Measurements from ENCODE around the gene CTSW. TPM values are rescaled to one million over a fixed set of nuclear protein-coding genes. Genes with fewer than 3 reads are reported as not detected.

Gene CTSW
- total RNA-seq, 1 experiment from 2014 or later: not detected

- ChIA-PET POLR2A (interaction anchor here (0.8 to 2.2 kb wide), 3 partner anchors 9 to 21 kb away, joined by 4 to 9 read pairs (median 5); no protein-coding TSS in a partner anchor), CTCF (interaction anchor here (1.1 to 4.3 kb wide), 4 partner anchors 10 to 116 kb away, joined by 4 to 39 read pairs (median 24); partner anchors contain the start of genes FIBP and MUS81)
- Mint-ChIP-seq H3K27ac (ENCODE audit: unreplicated experiment) (peak overlapping the region; percentile 9), H3K4me1 (ENCODE audit: low read depth, unreplicated experiment) (peaks cover 6% of the 10 kb centered on the region), H3K9me3 (ENCODE audit: unreplicated experiment) (no peaks in the 10 kb centered on the region), H3K27me3 (ENCODE audit: insufficient read depth, unreplicated experiment) (no peaks in the 10 kb centered on the region), H3K36me3 (ENCODE audit: insufficient read depth, unreplicated experiment) (peaks cover 40% of the 10 kb centered on the region), H3K4me3 (ENCODE audit: unreplicated experiment) (no peak overlapping the region)
- H3K36me3 ChIP-seq (ENCODE audit: control insufficient read depth, insufficient read depth, low read length): no peaks in the 10 kb centered on the region
- H3K27me3 ChIP-seq (replicated peaks; ENCODE audit: control insufficient read depth, insufficient read depth, low read length): no peaks in the 10 kb centered on the region
- DNase-seq: no peak
- BruUV-seq (replicated peaks): no TSS peak
- intact Hi-C loops (cut with micrococcal nuclease; ENCODE audit: unreplicated experiment): no loop called here
- 0 out of 2 replicates have a peak, but pooled peaks cover 3% of the 10 kb centered on the region for H3K4me1 ChIP-seq
- H3K9me3 ChIP-seq: no peaks in the 10 kb centered on the region
- TF ChIP-seq CTCF (IDR thresholded peaks at IDR 0.05; ENCODE audit: insufficient read depth in 1 of 2, low read depth in 1 of 2, low read length in 1 of 2, severe bottlenecking in 1 of 2, unreplicated experiment in 1 of 2): no peak
- H3K4me3 ChIP-seq (ENCODE audit: low read depth, low read length): no peak overlapping the region
Measured at GRCh38 chr11:65869643-65870306, 9.9 kb upstream of the CTSW start.

DNA sequence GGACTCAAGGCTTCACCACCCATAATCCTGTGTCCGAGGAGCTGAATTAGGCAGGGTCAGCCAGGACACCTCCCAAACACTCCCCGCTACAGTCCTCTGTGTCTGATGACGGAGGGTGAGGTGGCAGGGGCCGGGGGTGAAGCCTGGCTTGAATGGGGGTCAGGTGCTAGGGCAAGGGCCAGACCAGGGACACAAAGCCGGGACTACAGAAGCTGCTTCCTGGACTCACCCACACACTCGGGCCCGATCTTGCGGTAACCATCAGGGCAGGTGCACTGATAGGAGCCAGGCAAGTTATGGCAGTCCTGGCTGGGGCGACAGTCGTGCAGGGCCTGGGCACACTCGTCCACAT, 9.4 kb upstream of the CTSW start:
- ChIA-PET CTCF (interaction anchor here (2.3 to 4.3 kb wide), 3 partner anchors 10 to 18 kb away, joined by 11 to 39 read pairs (median 37); partner anchors contain the start of genes FIBP and MUS81), POLR2A (interaction anchor here (1.9 kb wide), 1 partner anchor 10 kb away, joined by 10 read pairs; the partner anchor contains the start of gene MUS81)
- Histone ChIP-seq H3K4me3 (ENCODE audit: low read depth, low read length) (no peak overlapping the region), H3K9me3 (no peaks in the 10 kb centered on the region), H3K4me1 (0 out of 2 replicates have a peak, but pooled peaks cover 3% of the 10 kb centered on the region), H3K36me3 (ENCODE audit: control insufficient read depth, insufficient read depth, low read length) (no peaks in the 10 kb centered on the region), H3K27me3 (replicated peaks; ENCODE audit: control insufficient read depth, insufficient read depth, low read length) (no peaks in the 10 kb centered on the region)
- no peaks in the 10 kb centered on the region for H3K27me3 Mint-ChIP-seq (ENCODE audit: insufficient read depth, unreplicated experiment)
- BruUV-seq (replicated peaks): no TSS peak
- intact Hi-C loops (cut with micrococcal nuclease; ENCODE audit: unreplicated experiment): no loop called here
- peaks cover 6% of the 10 kb centered on the region for H3K4me1 Mint-ChIP-seq (ENCODE audit: low read depth, unreplicated experiment)
- peak overlapping the region; percentile 9 for H3K27ac Mint-ChIP-seq (ENCODE audit: unreplicated experiment)
- no peak for TF ChIP-seq CTCF (IDR thresholded peaks at IDR 0.05; ENCODE audit: insufficient read depth in 1 of 2, low read depth in 1 of 2, low read length in 1 of 2, severe bottlenecking in 1 of 2, unreplicated experiment in 1 of 2)
- no peaks in the 10 kb centered on the region for H3K9me3 Mint-ChIP-seq (ENCODE audit: unreplicated experiment)
- no peak overlapping the region for H3K4me3 Mint-ChIP-seq (ENCODE audit: unreplicated experiment)
- peaks cover 35% of the 10 kb centered on the region for H3K36me3 Mint-ChIP-seq (ENCODE audit: insufficient read depth, unreplicated experiment)
- no peak for DNase-seq

GRCh38 chr11:65870706-65871681, 8.6 kb upstream of the CTSW start:
- intact Hi-C loops (cut with micrococcal nuclease; ENCODE audit: unreplicated experiment): no loop called here
- 0 out of 2 replicates have a peak, but pooled peaks cover 3% of the 10 kb centered on the region for H3K4me1 ChIP-seq
- no peak overlapping the region for H3K4me3 ChIP-seq (ENCODE audit: low read depth, low read length)
- POLR2A ChIA-PET: interaction anchor here (0.5 to 1.9 kb wide), 4 partner anchors 11 to 1110 kb away, joined by 3 to 10 read pairs (median 4); partner anchors contain the start of genes KAT5 and MUS81
- no peaks in the 10 kb centered on the region for H3K27me3 ChIP-seq (replicated peaks; ENCODE audit: control insufficient read depth, insufficient read depth, low read length)
- no peaks in the 10 kb centered on the region for H3K36me3 ChIP-seq (ENCODE audit: control insufficient read depth, insufficient read depth, low read length)
- Mint-ChIP-seq H3K36me3 (ENCODE audit: insufficient read depth, unreplicated experiment) (peaks cover 30% of the 10 kb centered on the region), H3K9me3 (ENCODE audit: unreplicated experiment) (no peaks in the 10 kb centered on the region), H3K27ac (ENCODE audit: unreplicated experiment) (peak overlapping the region; percentile 9), H3K27me3 (ENCODE audit: insufficient read depth, unreplicated experiment) (no peaks in the 10 kb centered on the region), H3K4me1 (ENCODE audit: low read depth, unreplicated experiment) (peaks cover 6% of the 10 kb centered on the region), H3K4me3 (ENCODE audit: unreplicated experiment) (no peak overlapping the region)
- BruUV-seq (replicated peaks): no TSS peak
- no peak for DNase-seq
- H3K9me3 ChIP-seq: no peaks in the 10 kb centered on the region
- CTCF ChIA-PET: interaction anchor here (0.6 to 4.3 kb wide), 4 partner anchors 11 to 151 kb away, joined by 3 to 39 read pairs (median 22); partner anchors contain the start of genes FIBP, MUS81 and RNASEH2C
- TF ChIP-seq CTCF (IDR thresholded peaks at IDR 0.05; ENCODE audit: insufficient read depth in 1 of 2, low read depth in 1 of 2, low read length in 1 of 2, severe bottlenecking in 1 of 2, unreplicated experiment in 1 of 2): no peak

All from Caco-2 (cell line).